BE2C (cell line): ENCODE results near the gene PLS3. TPM values are rescaled to one million over a fixed set of nuclear protein-coding genes. Genes with fewer than 3 reads are reported as not detected.

Source experiments
- DNase-seq: peaks from one replicate; pipeline ENCODE4 v3.0.0-alpha.2; 2020
- H3K27me3 ChIP-seq: fragments of 250-450 bp; sonication (Bioruptor Pico); 2 replicates; pipeline ENCODE4 v1.5.1; 2020; ENCODE audit warnings: mild to moderate bottlenecking
- H3K36me3 ChIP-seq: fragments of 250-450 bp; sonication (Bioruptor Pico); 2 replicates; pipeline ENCODE4 v1.5.1; 2020; ENCODE audit warnings: mild to moderate bottlenecking
- H3K4me1 ChIP-seq: fragments of 250-450 bp; sonication (Bioruptor Pico); 2 replicates; pipeline ENCODE4 v1.5.1; 2020
- H3K4me3 ChIP-seq: 2 replicates; pipeline ENCODE4 v1.5.1; 2011; ENCODE audit warnings: low read depth, low read length
- H3K9me3 ChIP-seq: fragments of 250-450 bp; sonication (Bioruptor Pico); 2 replicates; pipeline ENCODE4 v1.5.1; 2020
- polyA plus RNA-seq: library from polyadenylated mRNA; unstranded; fragments of >200 nt; gene quantifications from one replicate; pipeline ENCODE4 v1.2.1, GENCODE V29; 2012; ENCODE audit warnings: low read depth, missing spikeins; ENCODE audit not compliant: insufficient read length, insufficient read depth
- TF ChIP-seq, protein P1 (sequence below): IDR thresholded peaks from 2 replicates; pipeline ENCODE4 v1.5.1; 2012; ENCODE audit warnings: mild to moderate bottlenecking, low read depth, low read length

The PLS3 gene, protein sequence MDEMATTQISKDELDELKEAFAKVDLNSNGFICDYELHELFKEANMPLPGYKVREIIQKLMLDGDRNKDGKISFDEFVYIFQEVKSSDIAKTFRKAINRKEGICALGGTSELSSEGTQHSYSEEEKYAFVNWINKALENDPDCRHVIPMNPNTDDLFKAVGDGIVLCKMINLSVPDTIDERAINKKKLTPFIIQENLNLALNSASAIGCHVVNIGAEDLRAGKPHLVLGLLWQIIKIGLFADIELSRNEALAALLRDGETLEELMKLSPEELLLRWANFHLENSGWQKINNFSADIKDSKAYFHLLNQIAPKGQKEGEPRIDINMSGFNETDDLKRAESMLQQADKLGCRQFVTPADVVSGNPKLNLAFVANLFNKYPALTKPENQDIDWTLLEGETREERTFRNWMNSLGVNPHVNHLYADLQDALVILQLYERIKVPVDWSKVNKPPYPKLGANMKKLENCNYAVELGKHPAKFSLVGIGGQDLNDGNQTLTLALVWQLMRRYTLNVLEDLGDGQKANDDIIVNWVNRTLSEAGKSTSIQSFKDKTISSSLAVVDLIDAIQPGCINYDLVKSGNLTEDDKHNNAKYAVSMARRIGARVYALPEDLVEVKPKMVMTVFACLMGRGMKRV
- 24.6 TPM for polyA plus RNA-seq

DNA sequence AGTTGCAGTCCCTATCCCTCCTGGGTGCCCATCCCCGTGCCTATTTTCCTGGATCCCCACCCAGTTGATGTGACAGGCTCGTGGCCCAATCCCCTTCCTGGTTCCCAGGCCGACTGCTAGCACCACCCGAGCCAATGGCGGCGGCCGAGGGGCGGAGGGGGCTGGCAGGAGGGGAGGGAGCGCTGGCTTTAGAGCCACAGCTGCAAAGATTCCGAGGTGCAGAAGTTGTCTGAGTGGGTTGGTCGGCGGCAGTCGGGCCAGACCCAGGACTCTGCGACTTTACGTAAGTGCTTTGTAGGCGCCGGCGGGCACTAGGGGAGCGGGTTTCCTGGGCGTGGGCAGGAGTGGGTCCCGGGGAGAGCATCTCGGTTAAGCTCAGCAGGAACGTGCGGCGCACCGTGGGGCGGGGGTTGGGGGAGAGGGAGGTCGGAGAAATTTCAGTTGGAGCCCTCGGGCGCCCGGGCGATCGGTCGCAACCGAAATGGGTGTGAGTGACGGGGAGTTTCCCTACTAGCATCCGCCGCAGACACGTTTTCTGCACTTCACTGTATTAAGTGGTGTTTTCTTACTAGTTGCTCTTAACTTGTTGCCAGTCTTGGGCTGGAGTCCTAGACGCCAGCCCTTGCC lies at the start of gene PLS3:
Gene PLS3 (plus strand): TSS at position 197 of the 627 bp plus-strand sequence. CDS start 49,077 bp downstream, outside the sequence.
- TF ChIP-seq, protein P1, sequence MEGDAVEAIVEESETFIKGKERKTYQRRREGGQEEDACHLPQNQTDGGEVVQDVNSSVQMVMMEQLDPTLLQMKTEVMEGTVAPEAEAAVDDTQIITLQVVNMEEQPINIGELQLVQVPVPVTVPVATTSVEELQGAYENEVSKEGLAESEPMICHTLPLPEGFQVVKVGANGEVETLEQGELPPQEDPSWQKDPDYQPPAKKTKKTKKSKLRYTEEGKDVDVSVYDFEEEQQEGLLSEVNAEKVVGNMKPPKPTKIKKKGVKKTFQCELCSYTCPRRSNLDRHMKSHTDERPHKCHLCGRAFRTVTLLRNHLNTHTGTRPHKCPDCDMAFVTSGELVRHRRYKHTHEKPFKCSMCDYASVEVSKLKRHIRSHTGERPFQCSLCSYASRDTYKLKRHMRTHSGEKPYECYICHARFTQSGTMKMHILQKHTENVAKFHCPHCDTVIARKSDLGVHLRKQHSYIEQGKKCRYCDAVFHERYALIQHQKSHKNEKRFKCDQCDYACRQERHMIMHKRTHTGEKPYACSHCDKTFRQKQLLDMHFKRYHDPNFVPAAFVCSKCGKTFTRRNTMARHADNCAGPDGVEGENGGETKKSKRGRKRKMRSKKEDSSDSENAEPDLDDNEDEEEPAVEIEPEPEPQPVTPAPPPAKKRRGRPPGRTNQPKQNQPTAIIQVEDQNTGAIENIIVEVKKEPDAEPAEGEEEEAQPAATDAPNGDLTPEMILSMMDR: no peak
- no peaks in the 10 kb centered on the region for H3K27me3 ChIP-seq
- H3K4me3 ChIP-seq: peak within 1 kb of the TSS; percentile 78
- H3K4me1 ChIP-seq: peaks cover 4% of the 10 kb centered on the region
- no peaks in the 10 kb centered on the region for H3K9me3 ChIP-seq
- no peaks in the 10 kb centered on the region for H3K36me3 ChIP-seq
- DNase-seq: peak; percentile 88

DNA sequence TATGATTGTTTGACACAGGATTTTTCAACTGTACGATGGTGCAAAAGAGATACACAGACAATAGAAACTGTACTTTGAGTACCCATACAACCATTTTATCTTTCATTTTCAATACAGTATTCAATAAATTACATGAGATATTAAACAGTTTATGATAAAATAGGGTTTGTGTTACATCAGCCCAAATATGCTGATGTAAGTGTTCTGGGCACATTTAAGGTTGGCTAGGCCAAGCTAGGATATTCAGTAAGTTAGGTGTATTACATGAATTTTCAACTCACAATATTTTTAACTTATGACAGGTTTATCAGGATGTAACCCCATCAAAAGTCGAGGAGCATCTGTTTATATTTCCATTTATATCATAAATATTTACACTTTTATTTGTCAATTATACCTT lies 42.9 kb upstream of the PLS3 start:
- Histone ChIP-seq H3K4me3 (no peak overlapping the region), H3K4me1 (no peaks in the 10 kb centered on the region), H3K36me3 (no peaks in the 10 kb centered on the region), H3K9me3 (no peaks in the 10 kb centered on the region), H3K27me3 (no peaks in the 10 kb centered on the region)
- DNase-seq: no peak
- TF ChIP-seq, protein P1: no peak

DNA sequence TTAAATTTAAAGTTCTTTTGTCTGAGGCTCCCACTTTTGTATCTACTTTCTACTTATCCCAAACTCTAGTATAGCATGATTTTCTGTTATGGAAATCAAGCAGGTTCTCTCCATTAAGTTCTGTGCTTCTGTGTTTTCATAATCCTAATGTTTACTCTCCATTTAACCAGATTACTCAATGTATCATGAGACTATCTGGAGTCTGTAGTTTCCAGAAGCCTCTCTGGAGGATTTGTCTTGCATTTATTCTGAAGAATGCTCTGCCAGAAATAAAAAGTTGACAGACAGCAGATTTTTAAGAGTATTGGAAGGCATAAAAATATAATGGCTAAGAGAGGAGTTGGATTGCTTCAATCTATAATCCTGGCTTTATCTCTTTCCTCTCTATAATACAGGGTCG lies 39.2 kb upstream of the PLS3 start:
- DNase-seq: no peak
- Histone ChIP-seq H3K9me3 (no peaks in the 10 kb centered on the region), H3K4me3 (no peak overlapping the region), H3K27me3 (no peaks in the 10 kb centered on the region), H3K4me1 (no peaks in the 10 kb centered on the region), H3K36me3 (no peaks in the 10 kb centered on the region)
- TF ChIP-seq, protein P1: no peak

DNA sequence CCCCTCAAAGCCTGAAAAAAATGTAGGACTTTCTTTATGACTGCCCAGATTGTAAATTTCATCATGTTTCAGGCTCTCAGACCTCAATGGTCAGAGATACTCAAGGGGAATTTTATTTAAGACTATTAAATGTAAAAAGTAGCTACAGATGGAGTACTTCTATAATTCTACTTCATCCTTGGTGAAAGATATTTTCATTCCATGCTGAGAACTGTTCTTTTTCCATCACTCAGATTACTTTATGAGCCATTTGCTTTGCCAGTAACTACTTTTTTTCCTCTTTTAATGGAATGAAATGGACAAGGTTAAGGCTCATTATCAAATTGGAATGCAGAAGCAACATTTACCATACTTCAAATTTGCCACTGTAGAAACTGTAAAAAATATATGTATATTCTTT lies 38.0 kb upstream of the PLS3 start:
- Histone ChIP-seq H3K4me3 (no peak overlapping the region), H3K4me1 (no peaks in the 10 kb centered on the region), H3K36me3 (no peaks in the 10 kb centered on the region), H3K27me3 (no peaks in the 10 kb centered on the region), H3K9me3 (no peaks in the 10 kb centered on the region)
- DNase-seq: no peak
- TF ChIP-seq, protein P1: no peak

DNA sequence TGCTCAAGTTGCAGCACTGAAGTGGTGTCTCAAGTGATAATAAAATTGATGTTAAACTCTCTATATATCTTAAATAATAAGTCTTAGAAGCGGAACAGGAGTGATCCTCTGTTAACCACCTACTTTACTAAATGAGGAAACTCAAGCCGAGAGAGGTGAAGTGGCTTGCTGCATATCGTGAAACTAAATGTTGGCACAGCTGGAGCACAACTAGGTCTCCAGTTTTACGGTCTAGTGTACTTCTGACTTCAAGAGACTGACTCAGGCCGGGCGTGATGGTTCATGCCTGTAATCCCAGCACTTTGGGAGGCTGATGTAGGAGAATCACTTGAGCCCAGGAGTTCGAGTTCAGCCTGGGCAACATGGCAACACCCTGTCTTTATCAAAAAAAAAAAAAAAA lies 35.5 kb upstream of the PLS3 start:
- TF ChIP-seq, protein P1: no peak
- no peak overlapping the region for H3K4me3 ChIP-seq
- no peaks in the 10 kb centered on the region for H3K9me3 ChIP-seq
- no peak for DNase-seq
- H3K36me3 ChIP-seq: no peaks in the 10 kb centered on the region
- H3K4me1 ChIP-seq: no peaks in the 10 kb centered on the region
- no peaks in the 10 kb centered on the region for H3K27me3 ChIP-seq
